Uterus (tissue), 4 donors: ENCODE results near the gene SLC28A3. TPM values are rescaled to one million over a fixed set of nuclear protein-coding genes. Genes with fewer than 3 reads are reported as not detected.

Experiments
- DNase-seq, 2 donors: peaks; one replicate each; pipeline ENCODE4 v3.0.0-alpha.2; 2019 to 2020
- H3K27ac ChIP-seq, 2 donors: fragments of 200-600 bp; sonication (generic); 1 replicate in 1 of 2; 2 replicates in 1 of 2; pipeline ENCODE4 v1.5.1; 2016 to 2018
- H3K27me3 ChIP-seq, 2 donors: fragments of 200-600 bp; sonication (generic); one replicate each; pipeline ENCODE4 v1.5.1; 2018 to 2019; ENCODE audit warnings: control low read depth in 1 of 2
- H3K36me3 ChIP-seq, 2 donors: fragments of 200-600 bp; sonication (generic); one replicate each; pipeline ENCODE4 v1.5.1; 2019; ENCODE audit warnings: control low read depth in 1 of 2
- H3K4me1 ChIP-seq, 2 donors: fragments of 200-600 bp; sonication (generic); one replicate each; pipeline ENCODE4 v1.5.1; 2018 to 2019; ENCODE audit warnings: control low read depth in 1 of 2
- H3K4me3 ChIP-seq, 2 donors: fragments of 200-600 bp; sonication (generic); 1 replicate in 1 of 2; 2 replicates in 1 of 2; pipeline ENCODE4 v1.5.1; 2018 to 2019; ENCODE audit warnings: mild to moderate bottlenecking in 1 of 2
- H3K9me3 ChIP-seq, 2 donors: fragments of 200-600 bp; sonication (generic); one replicate each; pipeline ENCODE4 v1.5.1; 2019; ENCODE audit warnings: control low read depth in 1 of 2
- POLR2A ChIP-seq, 2 donors: fragments of 450-650 bp; IDR thresholded peaks; one replicate each; pipeline ENCODE4 v1.6.1; 2016; ENCODE audit warnings: antibody characterized with exemption in 2 of 2, mild to moderate bottlenecking in 1 of 2, moderate library complexity in 1 of 2
- intact Hi-C: fragments of 100-400 bp; cut with DNase I; formaldehyde crosslinking; loops from one replicate; pipeline ENCODE4 v1.15.1; 2023; ENCODE audit warnings: low total_unique reads
- total RNA-seq, 4 donors: library from RNA; depleted of rRNA in 3 of 4; stranded (reverse); fragments of >200 nt in 3 of 4; gene quantifications; one replicate each; pipeline versions ENCODE4 v1.1.0 to v1.2.4, GENCODE V29; 2014 to 2023
- TF ChIP-seq, protein P1 (sequence below), 4 experiments: fragments of 200-600 bp in 2 of 4; fragments of 450-650 bp in 2 of 4; sonication (generic) in 2 of 4; IDR thresholded peaks; one replicate each; pipeline ENCODE4 v1.5.1; 2016 to 2019; ENCODE audit warnings: antibody characterized with exemption in 4 of 4, mild to moderate bottlenecking in 2 of 4, moderate library complexity in 1 of 4
- donor health status: DM: yes; HTN: yes; CAD: no.

Gene SLC28A3
- total RNA-seq, 4 donors from 2014 or later = 0.76 TPM; not detected in 3

DNA sequence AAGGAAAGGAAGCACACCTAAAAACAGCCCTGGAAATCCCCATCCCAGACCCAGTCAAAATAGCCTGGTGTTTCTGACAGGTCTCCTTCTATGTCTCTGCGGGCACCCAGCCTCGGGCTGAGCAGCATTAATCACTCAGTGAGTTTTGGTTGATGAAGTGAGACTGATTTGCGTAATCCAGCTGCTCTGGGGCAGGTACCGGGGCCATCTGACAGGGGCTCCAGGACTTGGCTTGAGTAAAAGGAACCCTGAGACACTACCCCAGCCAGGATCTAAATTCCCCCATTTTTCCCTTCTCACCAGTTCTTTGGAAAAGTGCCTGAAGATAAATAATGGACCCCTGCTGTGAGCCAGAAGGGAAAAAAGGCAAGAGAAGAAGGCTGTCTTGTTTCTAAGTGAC is 596 bp downstream of the SLC28A3 start:
- H3K9me3 ChIP-seq = no peaks in the 10 kb centered on the region

DNA sequence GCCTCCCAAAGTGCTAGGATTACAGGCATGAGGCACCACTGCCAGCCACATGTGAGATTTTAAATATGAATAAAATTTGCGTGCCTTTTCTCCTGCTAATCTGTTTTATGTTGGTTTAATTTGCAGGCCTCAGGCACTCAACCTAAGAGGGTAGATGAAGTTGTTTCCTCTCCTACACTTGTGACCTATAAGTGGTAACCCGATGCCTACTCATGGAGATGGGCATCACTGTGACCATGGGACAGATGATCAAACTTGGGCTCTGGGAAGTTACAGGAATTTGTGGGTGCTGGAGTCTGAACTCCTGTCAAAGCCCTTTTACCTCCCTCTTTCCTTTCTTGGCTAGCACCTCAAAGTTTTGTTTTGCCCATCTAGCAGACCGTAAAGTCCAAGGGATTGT is 1.1 kb downstream of the SLC28A3 start:
- no peak for DNase-seq
- H3K27ac ChIP-seq = no peak overlapping the region
- intact Hi-C loops = no loop called here
- no peaks in the 10 kb centered on the region for H3K4me1 ChIP-seq
- TF ChIP-seq, protein P1, sequence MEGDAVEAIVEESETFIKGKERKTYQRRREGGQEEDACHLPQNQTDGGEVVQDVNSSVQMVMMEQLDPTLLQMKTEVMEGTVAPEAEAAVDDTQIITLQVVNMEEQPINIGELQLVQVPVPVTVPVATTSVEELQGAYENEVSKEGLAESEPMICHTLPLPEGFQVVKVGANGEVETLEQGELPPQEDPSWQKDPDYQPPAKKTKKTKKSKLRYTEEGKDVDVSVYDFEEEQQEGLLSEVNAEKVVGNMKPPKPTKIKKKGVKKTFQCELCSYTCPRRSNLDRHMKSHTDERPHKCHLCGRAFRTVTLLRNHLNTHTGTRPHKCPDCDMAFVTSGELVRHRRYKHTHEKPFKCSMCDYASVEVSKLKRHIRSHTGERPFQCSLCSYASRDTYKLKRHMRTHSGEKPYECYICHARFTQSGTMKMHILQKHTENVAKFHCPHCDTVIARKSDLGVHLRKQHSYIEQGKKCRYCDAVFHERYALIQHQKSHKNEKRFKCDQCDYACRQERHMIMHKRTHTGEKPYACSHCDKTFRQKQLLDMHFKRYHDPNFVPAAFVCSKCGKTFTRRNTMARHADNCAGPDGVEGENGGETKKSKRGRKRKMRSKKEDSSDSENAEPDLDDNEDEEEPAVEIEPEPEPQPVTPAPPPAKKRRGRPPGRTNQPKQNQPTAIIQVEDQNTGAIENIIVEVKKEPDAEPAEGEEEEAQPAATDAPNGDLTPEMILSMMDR (IDR thresholded peaks at IDR 0.05) = no peak
- no peak for TF ChIP-seq POLR2A (IDR thresholded peaks at IDR 0.05)
- H3K9me3 ChIP-seq = no peaks in the 10 kb centered on the region
- no peaks in the 10 kb centered on the region for H3K36me3 ChIP-seq
- no peaks in the 10 kb centered on the region for H3K27me3 ChIP-seq
- no peak overlapping the region for H3K4me3 ChIP-seq

More for the DNA sequence above, 596 bp downstream of the SLC28A3 start:
- H3K27ac ChIP-seq = no peak overlapping the region
- intact Hi-C loops = no loop called here
- H3K4me1 ChIP-seq = no peaks in the 10 kb centered on the region
- no peaks in the 10 kb centered on the region for H3K36me3 ChIP-seq
- no peaks in the 10 kb centered on the region for H3K27me3 ChIP-seq
- no peak for DNase-seq
- no peak overlapping the region for H3K4me3 ChIP-seq
- TF ChIP-seq, protein P1 (IDR thresholded peaks at IDR 0.05) = no peak
- no peak for TF ChIP-seq POLR2A (IDR thresholded peaks at IDR 0.05)

DNA sequence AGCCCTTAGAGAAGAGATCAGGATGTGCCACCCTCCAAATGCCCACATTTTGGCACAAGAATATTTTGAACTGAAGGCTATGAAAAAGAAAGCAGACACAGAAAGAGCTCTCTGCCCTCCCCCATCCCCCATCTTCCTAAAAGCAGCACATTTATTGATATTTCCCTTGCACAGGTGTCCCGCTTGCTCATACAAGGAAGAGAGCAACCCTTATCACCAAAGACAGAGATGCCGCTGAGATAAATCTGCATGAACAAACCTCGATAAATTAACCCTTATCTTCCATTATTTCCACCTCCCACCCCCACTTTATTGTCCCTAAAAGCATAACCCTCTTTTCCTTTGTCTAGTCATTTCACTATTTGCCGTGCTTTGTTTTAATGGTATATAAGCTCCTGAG is 1.8 kb downstream of the SLC28A3 start:
- no peak for DNase-seq
- Histone ChIP-seq H3K27me3 (no peaks in the 10 kb centered on the region), H3K36me3 (no peaks in the 10 kb centered on the region), H3K9me3 (no peaks in the 10 kb centered on the region), H3K4me3 (no peak overlapping the region), H3K27ac (no peak overlapping the region), H3K4me1 (no peaks in the 10 kb centered on the region)
- intact Hi-C loops = no loop called here
- TF ChIP-seq, protein P1 (IDR thresholded peaks at IDR 0.05) = no peak
- no peak for TF ChIP-seq POLR2A (IDR thresholded peaks at IDR 0.05)

DNA sequence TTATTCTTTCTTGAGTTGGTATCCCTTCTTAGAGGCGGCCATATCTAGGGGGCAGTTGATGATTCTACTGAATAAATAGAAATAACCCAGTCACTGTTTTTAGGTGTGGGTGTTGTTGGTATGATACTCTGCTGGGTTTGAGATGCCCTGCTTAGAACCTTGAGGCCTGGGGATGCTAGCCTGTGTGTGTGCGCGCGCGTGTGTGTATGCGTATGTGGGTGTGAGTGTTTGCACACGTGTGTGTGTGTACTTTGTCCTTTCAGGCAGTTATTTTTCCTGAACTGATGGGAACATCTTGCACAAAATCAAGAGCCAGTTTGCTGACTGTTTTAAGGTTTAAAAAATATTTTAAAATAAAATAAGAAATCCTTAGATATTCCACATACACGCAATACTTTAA is 3.3 kb downstream of the SLC28A3 start:
- no peaks in the 10 kb centered on the region for H3K4me1 ChIP-seq
- H3K36me3 ChIP-seq = no peaks in the 10 kb centered on the region
- DNase-seq = no peak
- intact Hi-C loops = no loop called here
- no peak overlapping the region for H3K27ac ChIP-seq
- TF ChIP-seq, protein P1 (IDR thresholded peaks at IDR 0.05) = no peak
- no peak for TF ChIP-seq POLR2A (IDR thresholded peaks at IDR 0.05)
- no peak overlapping the region for H3K4me3 ChIP-seq
- no peaks in the 10 kb centered on the region for H3K9me3 ChIP-seq
- H3K27me3 ChIP-seq = no peaks in the 10 kb centered on the region

DNA sequence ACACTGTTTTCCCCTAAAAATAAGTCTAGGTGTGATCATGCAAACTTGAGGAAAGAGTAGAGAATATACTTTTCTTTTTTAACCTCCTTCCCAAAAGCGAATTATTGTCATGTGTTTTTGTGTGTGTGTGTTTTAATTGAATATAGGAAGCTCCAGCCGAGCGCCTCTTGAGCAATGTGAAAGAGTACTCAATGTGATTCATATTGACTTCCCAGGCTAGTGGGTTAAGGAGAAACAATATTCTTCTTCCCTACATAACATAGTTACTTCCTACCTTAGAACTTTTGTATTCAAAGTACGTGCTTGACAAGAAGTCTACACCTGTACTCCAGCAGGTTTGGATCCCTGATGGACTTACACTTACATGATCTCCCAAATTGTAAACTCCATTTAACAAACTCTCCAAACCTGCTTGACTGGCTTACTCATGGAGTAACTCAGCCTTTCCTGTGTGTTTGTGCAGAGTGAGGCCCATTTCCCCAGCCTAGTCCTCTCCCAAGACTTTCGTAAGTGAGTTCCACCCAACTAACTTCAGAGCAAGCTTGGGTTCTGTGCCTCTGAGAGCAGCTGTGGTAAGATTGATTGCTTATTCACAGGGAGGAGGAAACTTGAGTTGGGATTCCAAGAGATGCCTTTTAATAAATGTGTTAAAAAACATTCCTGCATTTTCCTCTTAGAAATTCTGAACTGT is 9.3 kb downstream of the SLC28A3 start:
- Histone ChIP-seq H3K4me1 (no peaks in the 10 kb centered on the region), H3K27me3 (no peaks in the 10 kb centered on the region), H3K27ac (peak overlapping the region in 1 of 2 donors; percentile 37), H3K9me3 (no peaks in the 10 kb centered on the region), H3K4me3 (no peak overlapping the region), H3K36me3 (no peaks in the 10 kb centered on the region)
- DNase-seq = no peak
- TF ChIP-seq, protein P1 (IDR thresholded peaks at IDR 0.05) = no peak
- TF ChIP-seq POLR2A (IDR thresholded peaks at IDR 0.05) = no peak
- intact Hi-C loops = no loop called here
